OCI-LY7 (cell line): ENCODE measurements around the gene PEX10. TPM values are rescaled to one million over a fixed set of nuclear protein-coding genes. Genes with fewer than 3 reads are reported as not detected.

Experiments
- BruUV-seq: library from RNA; stranded (reverse); fragments of 400-500 nt; replicated peaks from 2 replicates; lab custom pipeline; 2021; lab: Mats Ljungman, UMichigan
- CTCF ChIA-PET: fragments of 300-600 bp; sonication (Branson Sonifier 250); formaldehyde crosslinking; loops from one replicate; lab custom pipeline; 2022; ENCODE audit warnings: antibody characterized with exemption; ENCODE audit not compliant: unreplicated experiment; lab: Charles Lee
- POLR2A ChIA-PET: fragments of 300-600 bp; sonication (Branson Sonifier 250); formaldehyde crosslinking; loops from one replicate; lab custom pipeline; 2022; ENCODE audit warnings: antibody characterized with exemption; lab: Charles Lee
- DNase-seq: peaks from one replicate; pipeline ENCODE4 v3.0.0-alpha.2; 2015; ENCODE audit warnings: low spot score
- H2AFZ ChIP-seq: fragments of 200-600 bp; sonication (generic), shearing (Covaris generic); 2 replicates; pipeline ENCODE4 v1.6.1; 2014; ENCODE audit warnings: mild to moderate bottlenecking, antibody characterized with exemption, low read length, moderate library complexity
- H3K27ac ChIP-seq: fragments of 200-600 bp; sonication (generic); 2 replicates; pipeline ENCODE4 v1.5.1; 2014; ENCODE audit warnings: mixed run types, low read depth, mild to moderate bottlenecking, moderate library complexity, low read length, inconsistent platforms; ENCODE audit not compliant: poor library complexity, severe bottlenecking
- H3K36me3 ChIP-seq: fragments of 200-600 bp; sonication (generic); 2 replicates; pipeline ENCODE4 v1.6.1; 2014; ENCODE audit warnings: mild to moderate bottlenecking, antibody characterized with exemption, low read length, moderate library complexity, mixed read lengths; ENCODE audit not compliant: insufficient read depth
- H3K4me1 ChIP-seq: fragments of 200-600 bp; sonication (generic); 2 replicates; pipeline ENCODE4 v1.5.1; 2014; ENCODE audit warnings: mild to moderate bottlenecking, low read length; ENCODE audit not compliant: insufficient read depth, poor library complexity, severe bottlenecking
- H3K4me2 ChIP-seq: fragments of 200-600 bp; sonication (generic); 2 replicates; pipeline ENCODE4 v1.6.1; 2014; ENCODE audit warnings: mild to moderate bottlenecking, low read length
- H3K4me3 ChIP-seq: fragments of 200-600 bp; sonication (generic); 2 replicates; pipeline ENCODE4 v1.5.1; 2014; ENCODE audit warnings: mild to moderate bottlenecking, low read depth, low read length; ENCODE audit not compliant: poor library complexity, severe bottlenecking
- H3K79me2 ChIP-seq: fragments of 200-600 bp; sonication (generic); 2 replicates; pipeline ENCODE4 v1.6.1; 2016; ENCODE audit warnings: low read depth, mild to moderate bottlenecking, low read length, moderate library complexity, mixed read lengths; ENCODE audit not compliant: insufficient read depth
- H3K9me2 ChIP-seq: fragments of 200-600 bp; sonication (generic); 2 replicates; pipeline ENCODE4 v1.6.1; 2016; ENCODE audit warnings: mild to moderate bottlenecking, low read length, mixed read lengths; ENCODE audit not compliant: insufficient read depth
- H3K9me3 ChIP-seq: fragments of 200-600 bp; sonication (generic); 2 replicates; pipeline ENCODE4 v1.6.1; 2014; ENCODE audit warnings: mild to moderate bottlenecking, mixed run types, low read length, mixed read lengths
- H4K20me1 ChIP-seq: fragments of 200-600 bp; sonication (generic); 2 replicates; pipeline ENCODE4 v1.6.1; 2014; ENCODE audit warnings: mild to moderate bottlenecking, antibody characterized with exemption, low read length, moderate library complexity, mixed read lengths; ENCODE audit not compliant: insufficient read depth
- EZH2phosphoT487 ChIP-seq: fragments of 200-600 bp; sonication (generic); IDR thresholded peaks from 2 replicates; pipeline ENCODE4 v1.6.1; 2018; ENCODE audit warnings: low read depth, borderline replicate concordance, mild to moderate bottlenecking, mixed run types, antibody characterized with exemption, low read length, moderate library complexity, mixed read lengths
- intact Hi-C: fragments of 100-400 bp; cut with micrococcal nuclease; formaldehyde crosslinking; loops from one replicate; pipeline ENCODE4 v1.10.0; 2022; ENCODE audit not compliant: unreplicated experiment
- total RNA-seq, 2 experiments: library from RNA; depleted of rRNA in 1 of 2; stranded (reverse); fragments of >200 nt in 1 of 2; shearing (Covaris generic) in 1 of 2; gene quantifications; 2 replicates each; pipeline ENCODE4 v1.2.3, GENCODE V29; 2014 to 2022
- TF ChIP-seq, protein P1 (sequence below): fragments of 200-600 bp; sonication (generic); conservative IDR thresholded peaks from 2 replicates; pipeline ENCODE4 v1.5.1; 2014; ENCODE audit warnings: mild to moderate bottlenecking, antibody characterized with exemption, low read length, moderate library complexity, mixed read lengths

PEX10 gene
- total RNA-seq, 2 experiments from 2014 or later, result 23.3 to 24.5 TPM

GRCh38 chr1:2415337-2415736 is 3.0 kb upstream of the PEX10 start:
- no TSS peak for BruUV-seq
- TF ChIP-seq, protein P1, sequence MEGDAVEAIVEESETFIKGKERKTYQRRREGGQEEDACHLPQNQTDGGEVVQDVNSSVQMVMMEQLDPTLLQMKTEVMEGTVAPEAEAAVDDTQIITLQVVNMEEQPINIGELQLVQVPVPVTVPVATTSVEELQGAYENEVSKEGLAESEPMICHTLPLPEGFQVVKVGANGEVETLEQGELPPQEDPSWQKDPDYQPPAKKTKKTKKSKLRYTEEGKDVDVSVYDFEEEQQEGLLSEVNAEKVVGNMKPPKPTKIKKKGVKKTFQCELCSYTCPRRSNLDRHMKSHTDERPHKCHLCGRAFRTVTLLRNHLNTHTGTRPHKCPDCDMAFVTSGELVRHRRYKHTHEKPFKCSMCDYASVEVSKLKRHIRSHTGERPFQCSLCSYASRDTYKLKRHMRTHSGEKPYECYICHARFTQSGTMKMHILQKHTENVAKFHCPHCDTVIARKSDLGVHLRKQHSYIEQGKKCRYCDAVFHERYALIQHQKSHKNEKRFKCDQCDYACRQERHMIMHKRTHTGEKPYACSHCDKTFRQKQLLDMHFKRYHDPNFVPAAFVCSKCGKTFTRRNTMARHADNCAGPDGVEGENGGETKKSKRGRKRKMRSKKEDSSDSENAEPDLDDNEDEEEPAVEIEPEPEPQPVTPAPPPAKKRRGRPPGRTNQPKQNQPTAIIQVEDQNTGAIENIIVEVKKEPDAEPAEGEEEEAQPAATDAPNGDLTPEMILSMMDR, result no peak
- no peak for TF ChIP-seq EZH2phosphoT487
- Histone ChIP-seq H3K79me2 (no peaks in the 10 kb centered on the region), H3K4me3 (peak overlapping the region; percentile 55), H2AFZ (no peak overlapping the region), H3K9me2 (no peaks in the 10 kb centered on the region), H3K36me3 (no peaks in the 10 kb centered on the region), H3K4me1 (peaks cover 48% of the 10 kb centered on the region), H3K9me3 (no peaks in the 10 kb centered on the region), H3K27ac (peak overlapping the region; percentile 45), H3K4me2 (peak overlapping the region; percentile 91), H4K20me1 (no peaks in the 10 kb centered on the region)
- intact Hi-C loops, result loop anchor here (2.0 kb wide), 1 partner anchor 169 kb away; no protein-coding TSS in a partner anchor
- no peak for DNase-seq
- POLR2A ChIA-PET, result interaction anchor here (0.7 to 1.4 kb wide), 2 partner anchors 19 to 170 kb away, joined by 3 to 5 read pairs; no protein-coding TSS in a partner anchor
- CTCF ChIA-PET, result no interaction called here

GRCh38 chr1:2414297-2414958 is 2.1 kb upstream of the PEX10 start:
- Histone ChIP-seq H3K36me3 (no peaks in the 10 kb centered on the region), H3K9me2 (no peaks in the 10 kb centered on the region), H4K20me1 (no peaks in the 10 kb centered on the region), H3K27ac (peak overlapping the region; percentile 73), H2AFZ (no peak overlapping the region), H3K79me2 (no peaks in the 10 kb centered on the region), H3K4me1 (peaks cover 48% of the 10 kb centered on the region), H3K4me2 (peak overlapping the region; percentile 91), H3K4me3 (peak overlapping the region; percentile 98), H3K9me3 (no peaks in the 10 kb centered on the region)
- intact Hi-C loops, result loop anchor here (1.0 to 2.0 kb wide), 3 partner anchors 112 to 170 kb away; partner anchors contain the start of gene PANK4
- no peak for TF ChIP-seq EZH2phosphoT487
- TF ChIP-seq, protein P1, result peak; percentile 96
- POLR2A ChIA-PET, result interaction anchor here (0.7 to 1.4 kb wide), 2 partner anchors 20 to 171 kb away, joined by 3 to 5 read pairs; no protein-coding TSS in a partner anchor
- peak; percentile 83 for DNase-seq
- CTCF ChIA-PET, result interaction anchor here (0.5 to 0.6 kb wide), 2 partner anchors 134 to 1444 kb away, joined by 3 to 5 read pairs; no protein-coding TSS in a partner anchor
- BruUV-seq, result no TSS peak
